Breast epithelium (tissue), 3 donors: ENCODE results near the gene HSPB7.
"Not testable (repeated sequence)": the region's sequence is repeated elsewhere in the genome, so short reads cannot be mapped to it uniquely, and the experiment has no call there.

ENCODE experiments used
- CTCF ChIP-seq, 3 donors: fragments of 450-650 bp; IDR thresholded peaks; one replicate each; pipeline ENCODE4 v1.5.1; 2016 to 2017; ENCODE audit warnings: antibody characterized with exemption in 3 of 3, mild to moderate bottlenecking in 3 of 3, moderate library complexity in 3 of 3
- POLR2A ChIP-seq: fragments of 450-650 bp; IDR thresholded peaks from one replicate; pipeline ENCODE4 v1.6.1; 2016; ENCODE audit warnings: antibody characterized with exemption, mild to moderate bottlenecking, moderate library complexity

DNA sequence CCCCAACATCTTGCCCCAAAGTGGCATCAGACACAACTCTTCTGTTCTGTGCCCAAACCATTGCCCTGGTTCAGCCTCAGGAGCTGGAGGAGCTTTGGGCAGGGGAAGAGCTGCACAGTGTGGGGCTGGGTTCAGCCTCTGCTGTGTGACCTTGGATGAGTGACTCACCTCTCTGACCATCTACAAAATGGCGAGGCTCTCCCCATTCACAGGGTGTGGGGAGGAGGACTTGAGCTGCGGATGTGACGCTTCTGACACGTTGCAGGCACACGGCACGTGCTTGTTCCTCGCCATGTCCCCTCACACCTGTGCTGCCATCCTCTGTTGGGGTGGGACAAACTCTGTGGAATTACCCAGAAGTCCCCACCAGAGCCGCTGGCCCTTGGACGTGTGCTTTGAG lies 24.8 kb upstream of the HSPB7 start:
- not testable (repeated sequence) for TF ChIP-seq CTCF (IDR thresholded peaks at IDR 0.05); POLR2A
